MM.1S (cell line): Measurements from ENCODE around the gene MAN1C1.

Experiments
- CTCF ChIP-seq: fragments of 300-600 bp; sonication (generic); IDR thresholded peaks from 2 replicates; pipeline ENCODE4 v1.5.1; 2016; ENCODE audit warnings: antibody characterized with exemption, low read length, mixed read lengths
- EZH2 ChIP-seq: fragments of 300-600 bp; sonication (generic); optimal IDR thresholded peaks from 2 replicates; pipeline ENCODE3; 2017; ENCODE audit warnings: low read depth, mild to moderate bottlenecking, antibody characterized with exemption, low read length, mixed read lengths
- EZH2phosphoT487 ChIP-seq: fragments of 300-600 bp; sonication (generic); IDR thresholded peaks from 2 replicates; pipeline ENCODE4 v1.6.1; 2018; ENCODE audit warnings: antibody characterized with exemption, low read length

GRCh38 chr1:25587290-25587689, 29.3 kb upstream of the MAN1C1 start:
- TF ChIP-seq EZH2 (no peak), CTCF (no peak), EZH2phosphoT487 (no peak)
